ENCODE results near the gene CLDN10.
"Not testable (repeated sequence)": the region's sequence is repeated elsewhere in the genome, so short reads cannot be mapped to it uniquely, and the experiment has no call there.

CLDN10 gene

DNA sequence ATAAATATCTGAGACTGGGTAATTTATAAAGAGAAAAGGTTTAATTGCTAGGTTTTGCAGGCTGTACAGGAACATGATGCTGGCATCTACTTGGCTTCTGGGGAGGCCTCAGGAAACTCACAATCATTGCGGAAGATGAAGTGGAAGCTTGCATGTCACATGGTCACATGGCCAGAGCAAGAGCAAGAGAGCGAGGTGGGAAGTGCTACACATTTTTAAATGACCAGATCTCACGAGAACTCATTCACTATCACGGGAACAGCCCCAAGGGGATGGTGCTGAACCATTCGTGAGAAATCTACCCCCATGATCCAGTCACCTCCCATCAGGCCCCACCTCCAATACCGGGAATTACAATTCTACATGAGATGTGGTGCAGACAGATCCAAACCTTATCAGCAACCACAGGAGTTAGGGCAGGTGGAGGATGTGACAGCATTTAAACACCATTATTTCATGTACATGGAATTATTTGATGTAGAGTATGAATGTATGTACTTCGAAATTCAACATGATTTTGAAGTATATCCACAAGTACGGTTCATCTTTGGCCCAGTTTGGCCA is 10.5 kb upstream of the CLDN10 start:
- no peak for DNase-seq

DNA sequence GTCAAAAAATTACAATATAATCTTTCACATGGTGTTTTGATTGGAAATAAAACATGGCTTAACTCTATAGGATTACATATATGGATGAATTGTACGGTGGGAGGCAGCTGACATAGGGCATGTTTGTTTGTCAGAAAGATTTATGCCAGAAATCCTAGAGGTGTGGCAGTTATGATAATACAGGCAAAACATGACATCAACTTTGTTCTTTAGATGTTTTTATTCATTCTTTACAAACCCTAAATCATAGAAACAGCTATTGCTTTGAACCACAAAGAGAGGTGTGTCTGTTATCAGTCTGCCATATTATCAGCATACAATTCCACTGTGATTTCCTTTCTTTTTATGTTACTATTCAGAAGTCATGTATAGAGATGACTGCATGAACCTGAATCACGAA is 8.2 kb upstream of the CLDN10 start:
- DNase-seq: no peak

DNA sequence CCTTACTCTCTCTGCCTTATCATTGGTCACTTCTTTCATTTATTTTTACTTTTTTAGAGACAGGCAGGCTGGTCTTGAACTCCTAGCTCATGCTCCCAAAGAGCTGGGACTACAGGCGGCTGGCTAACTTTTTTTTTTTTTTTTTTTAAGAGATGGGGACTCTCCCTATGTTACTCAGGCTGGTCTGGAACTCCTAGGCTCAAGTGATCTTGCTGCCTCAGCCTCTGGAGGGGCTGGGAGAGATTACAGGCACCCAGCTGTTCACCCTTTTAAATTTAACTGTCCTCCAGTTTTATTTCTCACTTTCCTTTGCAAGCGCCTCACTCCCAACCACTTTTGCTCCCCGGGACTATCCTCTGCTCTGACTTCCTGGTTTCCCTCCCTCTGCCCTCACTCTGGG is 5.6 kb upstream of the CLDN10 start:
- DNase-seq: no peak

DNA sequence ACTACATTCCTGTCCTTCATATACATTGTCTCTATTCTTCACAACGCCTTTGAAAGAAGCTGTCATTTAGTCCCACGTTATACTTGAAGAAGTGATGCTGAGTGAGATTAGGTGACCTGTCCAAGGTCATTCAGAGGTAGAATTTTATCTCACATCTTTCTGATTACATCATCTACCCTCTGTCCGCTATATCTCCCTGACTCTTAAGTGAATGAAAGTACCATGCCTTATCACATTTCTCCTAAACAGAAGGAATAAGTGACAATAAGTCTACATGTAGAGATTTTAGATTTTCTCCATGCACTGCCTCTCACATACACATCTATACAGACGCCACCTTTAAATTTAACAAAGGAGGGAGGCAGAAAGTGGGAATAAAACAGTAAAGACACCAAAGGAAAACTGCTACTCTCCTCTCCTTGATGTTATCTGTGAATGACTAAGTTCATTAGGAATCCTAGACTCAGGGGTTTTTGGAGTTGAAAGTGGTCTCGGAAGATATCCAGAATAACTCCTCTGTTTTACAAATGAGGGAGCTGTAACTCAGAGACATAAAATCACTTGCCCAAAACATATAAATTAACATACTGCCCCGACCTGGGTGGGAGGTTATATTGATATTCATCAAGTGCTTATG is 4.9 kb upstream of the CLDN10 start:
- DNase-seq: no peak

DNA sequence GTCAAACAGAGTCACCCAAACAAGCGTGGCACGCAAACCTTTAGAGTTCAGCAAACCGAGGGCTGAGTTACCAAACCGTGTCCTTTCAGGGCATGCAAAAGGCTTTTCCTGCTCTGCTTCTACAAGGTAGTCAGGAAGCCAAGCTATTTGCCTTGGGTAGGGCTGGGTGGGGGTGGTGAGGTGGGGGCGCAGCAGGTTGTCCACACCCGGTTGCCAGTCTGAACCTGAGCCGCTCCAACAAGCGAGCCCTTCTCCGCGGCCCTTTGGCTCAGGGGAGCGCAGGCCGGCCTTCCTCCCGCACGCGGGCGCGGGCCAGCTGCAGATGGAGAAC is 347 bp upstream of the CLDN10 start:
- no peak for DNase-seq

DNA sequence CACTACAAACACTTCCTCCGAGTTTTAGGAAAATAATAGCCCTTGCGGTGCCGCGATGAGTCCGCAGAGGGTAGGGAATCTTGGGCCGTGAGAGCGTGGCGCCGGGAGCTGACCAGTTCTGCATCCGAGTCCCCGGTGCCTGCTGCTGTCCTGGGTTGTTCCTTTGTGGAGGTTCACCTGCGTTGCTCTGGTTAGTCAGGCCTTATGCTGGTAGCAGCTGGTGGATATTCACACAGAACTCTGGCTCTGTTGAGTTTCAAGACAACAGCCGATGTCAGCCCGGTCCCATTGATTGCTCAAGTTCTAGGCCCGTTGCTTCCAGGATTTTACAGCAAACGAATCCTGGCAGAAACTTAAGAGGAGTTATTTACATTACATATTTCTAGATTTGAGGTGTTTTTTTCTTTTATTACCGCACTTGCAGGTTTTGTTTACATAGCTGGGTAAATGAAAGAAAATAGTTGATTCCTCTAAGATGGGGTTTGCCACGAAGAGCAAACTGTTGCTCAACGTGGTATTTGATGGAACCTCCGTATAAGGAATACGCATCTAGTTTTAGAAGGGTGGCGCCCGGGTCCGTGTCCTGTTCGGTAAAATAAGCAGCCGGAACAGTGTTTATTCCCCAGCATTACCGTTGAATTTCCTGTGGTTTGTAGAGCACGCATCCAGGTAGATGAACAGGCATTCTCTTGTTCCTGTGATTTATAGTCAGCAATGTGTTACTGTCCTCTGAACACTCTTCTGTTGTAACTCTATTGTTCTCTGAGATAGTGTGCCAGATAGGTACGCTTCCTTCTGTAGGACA is 1.3 kb downstream of the CLDN10 start:
- no peak for DNase-seq

DNA sequence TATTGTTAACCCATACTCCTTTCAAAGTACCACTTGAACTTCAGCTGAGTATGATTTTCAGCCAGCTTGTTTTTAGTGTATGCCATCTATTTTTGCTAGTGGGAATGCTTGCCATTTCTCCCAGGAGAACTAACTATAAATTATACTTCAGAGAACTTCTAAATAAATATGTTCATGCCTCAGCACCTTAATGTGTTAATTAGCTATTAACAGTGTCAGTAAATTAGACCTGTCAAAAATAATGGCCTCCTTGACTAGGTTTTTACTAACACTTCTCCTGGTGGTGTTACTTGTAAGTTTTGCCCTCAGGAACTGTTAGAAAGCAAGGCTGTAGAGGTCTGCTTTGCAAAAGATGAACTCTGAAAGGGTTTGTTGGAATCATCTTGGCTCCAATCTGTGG is 4.5 kb downstream of the CLDN10 start:
- DNase-seq: no peak

DNA sequence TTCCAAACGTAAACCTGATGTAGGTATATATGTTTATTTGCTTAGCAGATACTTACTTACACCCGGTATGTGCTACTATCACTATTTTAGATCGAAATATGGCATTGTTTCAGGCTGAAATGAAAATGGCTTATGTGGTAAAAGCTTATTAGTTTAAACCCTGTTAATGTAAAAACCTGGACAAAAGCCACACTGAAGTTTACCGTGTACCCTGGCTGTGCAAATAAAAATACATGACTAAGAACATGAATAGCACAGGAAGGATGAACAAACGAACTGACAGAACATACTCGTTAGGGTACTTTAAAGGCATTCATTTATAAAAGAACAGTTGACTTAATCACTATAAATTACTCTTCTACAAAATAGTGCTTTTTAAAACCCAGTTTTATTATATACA is 6.6 kb downstream of the CLDN10 start:
- no peak for DNase-seq

DNA sequence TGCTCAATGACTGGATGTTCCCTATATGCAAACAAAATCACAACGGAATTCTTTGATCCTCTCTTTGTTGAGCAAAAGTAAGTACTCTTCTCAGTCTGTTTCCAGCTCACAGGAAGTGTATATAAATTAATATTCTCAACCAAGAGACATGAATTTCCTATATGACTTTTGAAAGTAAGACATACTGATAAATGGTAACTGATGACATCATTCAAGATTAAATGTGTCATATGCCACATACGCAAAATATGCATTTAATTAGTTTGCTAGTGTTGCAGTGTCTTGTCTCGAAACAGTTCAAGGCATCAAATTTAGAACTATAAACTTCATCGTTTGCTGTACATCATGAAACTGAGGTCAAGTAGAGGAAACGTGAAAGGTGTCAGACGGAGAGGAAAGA is 7.9 kb downstream of the CLDN10 start:
- no peak for DNase-seq

DNA sequence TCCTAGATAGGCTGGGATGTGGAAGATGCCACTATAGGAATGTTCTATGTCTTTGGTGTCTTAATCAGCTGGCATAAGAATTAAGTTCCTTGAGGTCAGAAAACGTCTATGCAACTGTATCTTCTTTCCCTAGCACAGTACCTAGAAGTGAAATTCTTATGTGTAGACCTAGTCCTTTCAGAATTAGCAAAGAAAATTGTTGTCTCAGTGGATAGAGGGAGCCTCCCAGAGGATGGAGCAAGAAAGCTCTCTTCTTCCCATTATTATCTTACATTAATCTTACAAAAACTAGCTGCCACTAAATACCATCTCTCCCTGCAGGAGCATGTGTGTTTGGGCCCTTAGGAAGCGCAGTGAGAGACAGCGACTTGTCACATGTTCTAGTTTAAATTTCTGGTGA is 11.6 kb downstream of the CLDN10 start:
- DNase-seq: no peak

DNA sequence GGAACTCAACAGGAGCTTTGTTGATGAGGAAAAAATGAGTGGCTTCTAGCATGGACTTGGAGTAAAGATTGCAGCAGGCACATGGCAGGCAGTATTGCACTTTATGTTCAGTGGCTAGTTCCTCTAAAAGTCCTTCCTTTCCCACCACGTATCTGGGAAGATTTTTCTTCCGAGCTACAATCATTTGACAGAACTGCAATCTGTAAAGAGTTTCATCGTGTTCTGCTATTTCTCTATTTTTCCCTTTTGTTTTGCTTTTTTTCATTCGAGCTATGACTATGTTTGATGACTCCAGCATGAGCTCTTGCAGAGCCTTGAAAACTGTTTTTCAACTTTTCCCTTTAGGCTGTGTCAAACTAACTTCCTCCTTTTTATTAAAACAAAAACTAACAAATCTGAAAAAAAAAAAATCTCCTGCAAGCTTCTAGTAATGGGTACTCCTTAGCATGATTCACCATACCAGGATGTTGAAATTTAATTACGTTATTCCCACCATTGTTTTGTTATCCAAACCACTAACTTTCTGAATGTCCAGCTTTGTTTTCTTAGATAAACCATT is 12.3 kb downstream of the CLDN10 start:
- DNase-seq: no peak

DNA sequence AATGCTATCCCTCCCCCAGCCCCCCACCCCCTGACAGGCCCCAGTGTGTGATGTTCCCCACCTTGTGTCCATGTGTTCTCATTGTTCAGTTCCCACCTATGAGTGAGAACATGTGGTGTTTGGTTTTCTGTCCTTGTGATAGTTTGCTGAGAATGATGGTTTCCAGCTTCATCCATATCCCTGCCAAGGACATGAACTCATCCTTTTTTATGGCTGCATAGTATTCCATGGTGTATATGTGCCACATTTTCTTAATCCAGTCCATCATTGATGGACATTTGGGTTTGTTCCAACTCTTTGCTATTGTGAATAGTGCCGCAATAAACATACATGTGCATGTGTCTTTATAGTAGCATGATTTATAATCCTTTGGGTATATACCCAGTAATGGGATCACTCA is 13.2 kb downstream of the CLDN10 start:
- DNase-seq: not testable (repeated sequence)

DNA sequence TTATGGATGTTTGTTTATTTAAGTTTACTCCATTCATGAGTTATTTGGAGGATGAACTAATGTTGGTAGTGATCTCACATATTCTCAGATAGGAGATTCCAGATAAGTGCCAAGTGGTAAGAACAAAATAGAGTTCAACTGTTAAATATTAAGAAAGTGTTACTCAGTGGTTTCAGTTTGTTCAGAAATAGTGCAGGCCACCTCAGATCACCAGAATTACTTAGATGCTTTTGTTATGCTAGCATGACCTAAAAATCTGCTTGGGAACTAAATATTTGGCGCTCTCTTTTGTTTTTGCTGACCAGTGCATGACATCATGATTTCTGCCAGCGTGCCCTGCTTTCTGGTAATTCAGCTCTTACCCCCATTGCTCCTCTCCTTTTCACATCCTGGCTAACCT is 15.6 kb downstream of the CLDN10 start:
- DNase-seq: no peak

DNA sequence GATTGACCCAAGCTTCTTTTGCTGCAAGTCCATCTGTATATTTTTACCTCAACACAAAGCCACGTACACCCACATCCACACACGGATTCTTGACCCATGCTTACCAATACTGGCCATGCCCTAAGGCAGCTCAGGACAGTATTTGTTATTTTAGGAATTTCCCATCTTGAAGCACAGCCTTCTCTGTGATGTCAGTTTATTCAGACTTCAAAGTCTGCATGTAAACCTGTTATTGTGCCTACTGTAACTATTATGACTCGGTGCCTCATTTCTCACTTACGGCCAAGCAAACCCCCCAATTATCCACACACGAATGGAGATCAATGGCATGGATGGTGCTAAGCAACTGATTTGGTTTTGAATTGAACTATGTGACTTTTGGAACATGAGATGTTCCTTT is 17.5 kb downstream of the CLDN10 start:
- DNase-seq: no peak

DNA sequence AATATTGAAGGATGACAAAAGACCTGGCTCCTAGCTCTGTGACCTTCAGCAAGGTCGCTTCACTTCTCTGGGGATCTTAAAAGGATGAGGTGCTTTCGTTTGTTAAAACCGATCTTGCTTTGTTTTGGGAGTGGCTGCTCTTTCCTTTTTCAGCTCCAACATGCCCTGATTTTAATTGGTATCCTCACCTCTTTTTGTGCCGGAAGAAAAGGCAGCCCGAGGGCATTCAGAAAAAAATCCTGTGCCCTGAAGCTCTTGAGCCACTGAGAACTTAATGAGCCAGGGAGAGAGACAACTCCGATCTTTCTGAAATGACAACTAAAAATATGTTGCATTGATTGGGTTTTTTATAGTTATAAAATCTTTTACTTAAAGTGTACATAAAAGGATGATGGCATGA is 19.4 kb downstream of the CLDN10 start:
- no peak for DNase-seq

DNA sequence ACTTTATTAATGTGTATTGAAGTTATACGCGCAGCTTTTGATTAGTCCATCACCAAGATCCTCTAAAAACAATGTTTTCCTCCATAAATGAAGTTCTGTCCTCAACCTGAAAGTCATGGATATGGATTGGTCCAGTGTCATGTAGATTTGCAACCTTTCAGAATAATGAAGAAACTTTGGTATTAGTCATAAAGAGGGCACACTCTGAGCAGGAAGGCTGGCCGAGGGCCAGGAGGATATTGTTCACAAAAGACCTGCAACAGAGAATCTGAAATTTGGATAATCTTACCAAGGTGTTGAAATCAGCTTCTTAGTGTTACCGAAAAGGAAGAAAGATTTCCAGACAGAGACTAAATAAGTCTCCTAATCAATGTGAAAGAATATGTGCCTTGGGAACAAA is 20.7 kb downstream of the CLDN10 start:
- no peak for DNase-seq

DNA sequence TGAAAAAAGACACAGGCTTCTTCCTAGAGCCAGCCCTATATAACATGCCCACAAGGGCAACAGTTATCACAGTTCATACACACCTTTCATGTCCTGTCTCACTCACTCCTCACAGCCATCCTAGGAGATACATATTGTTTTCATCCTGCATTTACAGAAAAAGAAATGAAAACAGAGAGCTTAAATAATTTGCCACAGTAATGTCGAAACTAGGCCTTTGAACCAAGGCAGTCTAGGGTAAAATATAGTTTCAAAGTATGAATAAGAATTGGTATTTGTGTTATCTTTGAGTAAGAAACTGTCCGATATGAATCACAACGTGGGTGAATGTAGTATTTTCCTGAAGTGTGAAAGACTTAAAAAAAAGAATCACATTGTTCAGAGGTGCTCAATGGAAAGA is 26.8 kb downstream of the CLDN10 start:
- DNase-seq: no peak

DNA sequence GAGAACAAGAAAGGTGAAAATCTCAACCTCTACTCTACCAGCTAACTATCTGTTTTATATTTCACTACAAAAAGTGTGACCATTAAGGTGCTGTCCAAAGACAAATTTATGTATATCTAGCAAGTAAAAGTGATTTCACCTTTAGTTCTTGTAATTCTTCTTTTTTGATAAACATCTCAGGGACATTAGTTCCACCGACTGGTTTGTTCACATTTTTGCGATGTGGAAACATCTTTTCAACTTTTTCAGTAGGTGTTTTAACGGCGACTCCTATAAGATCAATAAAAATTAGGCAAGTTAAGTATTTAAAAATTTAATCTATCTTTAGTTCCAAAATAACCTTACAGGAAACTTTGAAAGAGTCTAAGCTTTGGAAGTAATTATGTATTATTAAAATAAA is 33.3 kb downstream of the CLDN10 start:
- DNase-seq: no peak

DNA sequence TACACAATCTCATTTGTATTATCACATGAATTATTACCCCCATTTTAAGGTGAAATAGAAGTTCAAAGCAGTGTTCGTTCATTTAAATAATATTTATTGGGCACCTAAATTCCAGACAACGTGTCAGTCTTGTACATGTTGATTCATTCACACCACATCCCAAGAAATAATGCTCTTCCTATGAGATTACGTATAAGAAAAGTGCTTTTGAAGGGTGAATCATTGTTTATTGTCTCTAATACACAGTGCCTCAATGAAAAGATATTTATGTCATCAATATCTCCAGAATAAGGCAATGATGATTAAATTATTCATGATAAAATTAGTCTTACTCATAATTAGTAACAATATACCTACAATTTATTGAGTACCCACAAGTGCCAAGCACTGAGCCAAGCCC is 35.6 kb downstream of the CLDN10 start:
- DNase-seq: no peak

DNA sequence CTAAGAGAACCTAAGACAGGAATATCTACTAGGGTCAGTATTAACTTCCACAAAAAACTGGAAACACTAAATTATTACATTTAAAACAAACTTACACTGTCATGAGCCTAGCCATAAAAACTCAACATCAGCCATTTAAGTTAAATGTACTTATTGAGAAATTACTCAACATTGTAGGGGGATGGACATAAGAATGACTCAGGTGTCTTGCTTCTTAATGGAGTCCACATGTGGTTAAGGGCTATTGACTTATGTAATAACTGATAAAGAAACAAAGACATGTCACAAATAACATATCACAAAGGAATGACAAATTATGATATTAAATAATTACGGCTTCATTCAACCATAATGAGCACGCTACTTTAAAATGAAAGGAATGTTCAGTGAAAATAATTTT is 36.2 kb downstream of the CLDN10 start:
- DNase-seq: no peak

DNA sequence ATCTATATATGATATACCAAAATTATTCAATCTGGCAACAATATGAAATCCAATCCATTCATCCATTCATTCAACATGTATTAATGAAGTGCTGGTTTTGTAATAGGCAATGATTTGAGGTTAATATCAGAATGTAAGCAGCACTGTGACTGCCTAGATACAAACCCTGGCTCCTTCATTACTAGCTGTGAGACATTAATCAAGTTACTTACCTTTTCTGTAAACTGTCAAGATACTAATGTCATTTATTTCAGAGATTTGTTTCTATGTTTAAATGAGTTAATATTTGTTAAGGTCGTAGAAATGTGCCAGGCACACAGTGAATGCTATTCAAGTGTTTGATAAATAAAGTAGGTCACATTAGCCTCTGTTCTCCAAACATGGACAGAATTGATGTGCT is 40.9 kb downstream of the CLDN10 start:
- no peak for DNase-seq

DNA sequence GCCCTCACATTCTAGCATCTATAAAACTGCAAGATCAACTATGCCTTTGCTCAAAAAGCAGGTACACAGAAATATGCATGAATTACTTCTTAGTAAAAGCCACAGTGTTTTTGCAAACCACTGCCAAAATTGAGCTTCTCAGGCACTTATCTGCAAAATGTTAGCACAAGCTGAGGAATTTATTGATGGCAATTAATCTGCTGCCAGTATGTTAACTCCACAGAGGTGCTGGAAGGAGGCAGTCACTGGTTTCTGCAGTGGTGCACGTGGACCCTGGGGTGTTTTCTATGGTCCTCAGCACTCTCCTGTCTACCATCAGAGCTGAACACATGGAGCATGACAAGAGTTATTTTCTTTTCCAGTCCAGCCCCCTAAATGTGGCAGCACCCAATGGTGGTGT is 44.2 kb downstream of the CLDN10 start:
- no peak for DNase-seq

DNA sequence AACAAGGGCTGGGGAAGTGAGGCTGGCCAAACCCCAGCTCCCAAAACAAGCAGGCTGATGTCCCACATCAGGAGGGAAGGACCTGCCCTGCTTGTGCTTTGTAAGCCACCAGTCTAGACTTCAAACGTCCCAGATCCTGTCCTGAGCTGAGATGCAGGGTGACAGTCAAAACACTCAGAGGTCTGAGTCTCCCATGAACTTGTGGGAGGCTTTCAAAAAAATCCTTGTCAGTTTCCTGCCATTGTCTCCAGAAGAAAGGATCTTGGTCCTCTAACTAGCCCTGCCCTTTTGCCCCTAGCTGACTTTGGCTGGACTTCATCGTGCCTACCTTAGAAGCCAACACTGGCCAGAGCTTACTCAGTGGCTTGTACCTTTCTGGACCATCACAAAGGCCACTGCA is 48.7 kb downstream of the CLDN10 start:
- DNase-seq: no peak

DNA sequence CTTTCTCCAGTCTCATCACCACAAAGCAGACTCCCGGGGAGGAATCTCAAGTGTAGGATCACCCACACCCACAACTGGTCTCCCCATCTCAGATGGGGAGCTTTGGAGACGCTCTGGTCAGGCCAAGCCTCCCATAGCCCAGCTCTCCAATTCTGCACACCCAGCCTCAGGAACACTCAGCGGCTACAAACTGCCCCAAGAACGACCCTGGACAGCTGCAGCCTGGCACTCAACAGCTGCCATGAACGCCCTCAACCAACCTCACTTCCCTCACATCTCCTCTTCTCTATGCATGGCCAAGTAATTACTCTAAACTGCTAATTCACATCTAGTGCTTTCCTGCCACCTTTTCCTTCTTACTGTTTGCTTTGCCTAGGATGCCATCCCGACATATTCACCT is 49.4 kb downstream of the CLDN10 start:
- no peak for DNase-seq

Measured in activated CD8-positive, alpha-beta memory T cell treated with anti-CD3 and anti-CD28 coated beads, Interleukin-2, amount 50 U/mL, for 4 hours (primary cell).